HL-60/S4 (cell line): ENCODE measurements around the gene VCAN.

Experiments
- in situ Hi-C: fragments of 300-500 bp; cut with MboI; formaldehyde crosslinking; loops from 2 replicates; pipeline ENCODE4 v1.14.3; 2022; ENCODE audit warnings: low sequenced_read_pairs

The VCAN gene

DNA sequence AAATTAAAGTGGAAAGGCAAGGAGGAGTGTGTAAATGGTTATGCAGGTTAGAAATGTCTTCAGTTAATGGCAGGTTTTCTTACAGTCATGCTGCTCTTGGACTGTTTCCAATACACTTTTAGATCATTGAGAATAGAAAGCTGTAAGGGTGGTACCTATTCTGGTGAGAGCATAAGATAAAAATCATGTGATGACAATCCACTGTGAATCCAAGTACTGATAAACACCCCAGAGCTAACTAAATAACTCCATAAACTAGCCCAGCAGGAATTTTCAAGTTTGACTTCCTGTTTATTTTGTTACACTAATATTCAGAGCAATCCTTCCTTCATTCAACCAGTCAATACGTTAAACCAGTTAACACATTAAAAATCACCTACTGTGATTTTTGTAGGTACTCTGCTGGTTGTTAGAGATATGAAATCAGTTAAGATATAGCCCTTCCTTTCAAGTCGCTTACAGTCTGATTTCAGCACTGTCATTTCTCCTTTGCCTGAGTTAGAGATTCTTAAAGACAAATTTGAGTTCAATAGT, 22.6 kb downstream of the VCAN start:
- in situ Hi-C loops, result no loop called here

DNA sequence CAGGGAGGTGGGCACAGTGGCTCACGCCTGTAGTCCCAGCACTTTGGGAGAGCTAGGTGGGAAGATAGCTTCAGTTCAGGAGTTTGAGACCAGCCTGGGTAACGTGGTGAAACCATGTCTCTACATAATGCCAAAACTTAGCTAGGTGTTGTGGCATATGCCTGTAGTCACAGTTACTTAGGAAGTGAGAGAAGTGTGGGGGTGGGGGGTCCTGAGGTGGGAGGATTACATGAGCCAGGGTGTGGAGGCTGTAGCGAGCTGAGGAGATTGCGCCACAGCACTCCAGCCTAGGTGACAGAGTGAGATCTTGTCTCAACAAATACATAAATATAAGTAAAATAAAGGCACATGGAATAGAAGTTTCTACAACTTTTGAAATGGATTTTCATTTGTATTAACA, 23.1 kb downstream of the VCAN start:
- in situ Hi-C loops, result no loop called here

DNA sequence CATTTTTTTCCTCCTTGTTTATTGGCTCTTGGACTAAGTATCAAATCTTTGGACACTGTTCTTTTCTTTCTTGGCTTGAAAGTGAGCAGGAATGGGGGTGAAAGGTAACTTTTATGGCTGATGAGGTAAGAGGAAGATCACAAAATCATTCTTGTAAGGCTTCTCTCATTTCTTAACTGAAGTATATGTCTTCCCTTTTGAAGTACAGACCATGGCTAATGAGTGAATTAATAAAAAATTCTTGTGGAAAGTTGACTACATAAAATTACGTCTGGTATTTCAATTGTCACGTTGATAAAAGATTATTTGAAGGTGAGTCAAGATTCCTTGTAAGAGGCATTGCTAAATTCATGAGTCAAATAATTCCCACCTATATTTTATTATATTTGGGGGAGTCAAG, 25.1 kb downstream of the VCAN start:
- in situ Hi-C loops, result no loop called here

- in situ Hi-C loops, result no loop called here
Observed at GRCh38 chr5:83498585-83498984, 27.0 kb downstream of the VCAN start.

DNA sequence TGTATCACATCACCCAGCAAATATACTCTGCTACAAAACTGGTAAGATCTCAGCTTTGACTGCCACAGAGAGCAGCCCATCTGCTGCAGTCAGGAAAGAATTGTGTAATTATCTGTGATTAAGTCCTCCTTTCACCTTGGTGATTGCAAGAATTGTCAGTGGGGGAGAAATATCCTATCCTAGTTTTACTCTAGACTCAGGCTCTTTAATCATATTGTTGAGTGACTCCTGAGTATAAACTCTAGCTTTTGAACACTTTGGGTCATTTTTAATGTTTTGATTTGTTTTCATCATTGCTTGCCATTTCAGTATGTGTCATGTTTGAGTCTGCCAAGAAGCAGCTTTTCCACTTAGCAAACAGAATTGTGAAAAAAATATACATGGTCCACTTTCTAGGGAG, 32.1 kb downstream of the VCAN start:
- in situ Hi-C loops, result no loop called here

DNA sequence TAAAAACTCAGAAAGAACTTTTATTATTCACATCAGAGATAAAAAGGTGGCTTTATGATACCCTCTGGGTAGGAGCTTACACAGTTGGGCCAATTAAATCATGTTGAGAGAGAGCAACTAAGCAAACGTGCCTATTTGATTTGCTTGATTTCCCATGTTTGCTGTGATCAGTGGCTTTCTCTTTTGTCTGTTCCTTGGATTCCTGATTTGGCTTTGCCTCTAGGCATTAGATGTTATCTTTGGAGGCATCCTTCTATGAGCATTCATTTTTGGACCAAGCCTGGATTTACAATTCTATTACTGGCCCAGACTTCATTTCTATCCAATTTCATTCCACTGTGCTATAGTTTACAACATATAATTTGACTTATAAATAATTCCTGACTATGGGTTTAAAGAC, 35.9 kb downstream of the VCAN start:
- in situ Hi-C loops, result no loop called here

DNA sequence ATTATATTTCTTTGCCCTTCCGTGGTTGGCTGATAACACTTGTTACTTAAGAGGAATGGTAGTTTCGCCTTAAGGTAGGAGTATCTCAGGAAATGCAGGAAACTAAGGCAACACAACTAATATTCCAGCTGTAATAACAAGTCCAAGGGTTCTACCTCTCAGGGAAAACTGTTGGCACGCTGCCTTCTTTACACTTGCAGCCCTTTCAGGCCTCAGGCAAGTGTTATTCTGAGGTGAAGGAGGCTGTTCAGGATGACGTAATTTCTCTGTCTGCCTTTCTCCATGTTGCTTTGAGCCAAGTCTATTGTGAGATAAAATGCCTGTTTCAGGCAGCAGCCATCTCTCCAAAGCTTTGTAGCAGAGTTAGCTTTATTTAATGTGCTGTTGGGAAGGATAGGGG, 38.0 kb downstream of the VCAN start:
- in situ Hi-C loops, result no loop called here

GRCh38 chr5:83510260-83510659, 38.7 kb downstream of the VCAN start:
- in situ Hi-C loops, result no loop called here

DNA sequence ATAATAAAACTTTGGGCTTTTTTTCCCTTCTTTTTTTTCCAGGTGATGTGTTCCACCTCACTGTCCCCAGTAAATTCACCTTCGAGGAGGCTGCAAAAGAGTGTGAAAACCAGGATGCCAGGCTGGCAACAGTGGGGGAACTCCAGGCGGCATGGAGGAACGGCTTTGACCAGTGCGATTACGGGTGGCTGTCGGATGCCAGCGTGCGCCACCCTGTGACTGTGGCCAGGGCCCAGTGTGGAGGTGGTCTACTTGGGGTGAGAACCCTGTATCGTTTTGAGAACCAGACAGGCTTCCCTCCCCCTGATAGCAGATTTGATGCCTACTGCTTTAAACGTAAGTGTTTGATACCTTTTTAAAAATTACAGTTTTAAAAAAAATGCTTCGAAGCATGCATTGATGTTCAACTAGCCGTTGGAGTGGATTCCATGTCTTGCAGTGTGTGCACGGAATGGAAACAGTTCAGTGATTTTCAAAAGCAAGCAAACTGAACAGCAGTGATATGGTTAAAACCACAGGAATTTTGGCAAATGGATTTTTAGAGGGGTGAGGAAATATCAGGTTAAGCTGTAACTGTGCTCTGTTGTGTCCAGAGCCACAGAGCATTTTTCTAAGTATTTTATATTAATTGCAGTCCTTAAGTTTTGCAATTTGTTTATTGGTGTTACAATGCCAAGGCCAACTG, 40.7 kb downstream of the VCAN start:
- in situ Hi-C loops, result no loop called here

DNA sequence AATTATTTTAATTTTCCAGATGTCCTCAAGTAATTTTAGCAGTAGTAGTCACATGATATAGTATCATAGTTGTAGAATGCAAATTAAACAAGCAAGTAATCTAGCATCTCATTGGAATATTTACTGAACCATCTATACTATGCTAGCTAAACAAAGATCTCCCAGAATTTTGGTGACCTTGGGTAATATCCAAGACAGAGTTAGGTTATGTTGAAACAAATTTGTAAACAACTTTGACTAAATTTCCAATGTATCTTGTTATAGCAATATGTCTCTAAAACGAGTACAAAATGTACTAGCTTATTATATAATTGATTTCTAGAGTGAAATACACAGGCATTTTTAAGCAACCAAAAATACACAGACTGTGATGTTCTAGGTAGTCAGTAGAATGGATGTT, 41.5 kb downstream of the VCAN start:
- in situ Hi-C loops, result no loop called here

GRCh38 chr5:83513491-83513890, 41.9 kb downstream of the VCAN start:
- in situ Hi-C loops, result no loop called here

DNA sequence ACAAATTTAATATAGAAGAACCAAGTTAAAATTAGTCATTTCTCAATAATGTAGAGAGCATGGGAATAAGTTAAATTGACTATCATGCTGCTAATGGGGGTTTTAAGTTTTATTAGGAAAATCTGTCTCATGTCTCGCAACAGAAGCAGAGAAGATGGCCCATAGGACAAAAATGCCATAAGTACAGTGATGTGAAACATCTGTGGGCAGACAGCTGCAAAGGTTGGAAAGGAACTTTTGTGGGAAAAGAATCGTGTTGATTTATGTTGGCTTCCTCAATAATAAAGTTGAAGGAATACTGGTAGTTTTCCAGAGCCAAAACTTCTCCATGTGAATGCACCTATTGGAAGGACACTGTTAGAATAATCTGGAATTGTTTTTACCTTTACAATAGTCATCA, 44.8 kb downstream of the VCAN start:
- in situ Hi-C loops, result no loop called here

DNA sequence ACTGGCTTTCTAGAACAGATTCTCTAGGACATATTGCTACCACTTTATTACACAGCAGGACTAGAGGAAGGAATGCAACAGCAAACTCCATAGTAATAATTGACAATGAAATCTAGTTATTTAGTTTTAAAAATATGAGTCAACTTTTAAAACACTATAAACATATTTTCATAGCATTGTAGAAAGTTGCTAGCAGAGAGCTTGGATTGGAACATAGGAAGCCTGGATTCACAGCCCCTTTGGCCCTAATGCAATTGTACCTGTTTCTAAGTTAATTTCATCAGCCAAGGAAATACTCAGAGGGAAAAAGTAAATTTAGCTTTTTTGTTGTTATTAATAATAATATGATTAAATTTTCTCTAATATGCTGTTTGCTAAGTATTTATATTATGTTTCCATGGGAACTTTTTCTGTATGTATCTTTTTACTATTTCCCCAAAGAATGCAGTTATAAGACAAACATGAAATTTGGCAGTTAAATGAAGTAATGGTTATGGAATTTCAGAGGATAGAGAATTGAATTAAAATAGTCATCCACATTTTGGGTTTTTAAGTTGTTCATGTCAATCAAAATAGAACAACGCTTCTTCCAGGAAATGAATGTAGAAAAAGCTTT, 45.6 kb downstream of the VCAN start:
- in situ Hi-C loops, result no loop called here

DNA sequence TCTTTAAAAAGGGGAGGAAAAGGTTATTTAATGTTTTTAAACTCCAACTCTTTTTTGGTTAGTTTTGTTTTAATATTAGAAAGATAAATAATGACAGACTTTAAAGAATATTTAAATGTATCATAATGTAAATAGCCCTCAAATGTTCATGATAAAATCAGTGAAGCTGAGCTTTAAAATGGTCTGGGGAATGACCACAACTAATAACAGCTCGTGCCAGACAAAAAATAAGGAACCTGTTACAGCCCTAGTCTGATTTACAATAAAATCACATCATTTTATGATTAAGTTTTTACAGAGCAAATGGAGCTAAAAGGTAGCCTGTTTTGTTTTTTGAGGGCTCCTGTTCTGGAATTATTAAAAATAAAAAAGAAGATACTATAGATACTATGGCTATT, 46.1 kb downstream of the VCAN start:
- in situ Hi-C loops, result no loop called here

DNA sequence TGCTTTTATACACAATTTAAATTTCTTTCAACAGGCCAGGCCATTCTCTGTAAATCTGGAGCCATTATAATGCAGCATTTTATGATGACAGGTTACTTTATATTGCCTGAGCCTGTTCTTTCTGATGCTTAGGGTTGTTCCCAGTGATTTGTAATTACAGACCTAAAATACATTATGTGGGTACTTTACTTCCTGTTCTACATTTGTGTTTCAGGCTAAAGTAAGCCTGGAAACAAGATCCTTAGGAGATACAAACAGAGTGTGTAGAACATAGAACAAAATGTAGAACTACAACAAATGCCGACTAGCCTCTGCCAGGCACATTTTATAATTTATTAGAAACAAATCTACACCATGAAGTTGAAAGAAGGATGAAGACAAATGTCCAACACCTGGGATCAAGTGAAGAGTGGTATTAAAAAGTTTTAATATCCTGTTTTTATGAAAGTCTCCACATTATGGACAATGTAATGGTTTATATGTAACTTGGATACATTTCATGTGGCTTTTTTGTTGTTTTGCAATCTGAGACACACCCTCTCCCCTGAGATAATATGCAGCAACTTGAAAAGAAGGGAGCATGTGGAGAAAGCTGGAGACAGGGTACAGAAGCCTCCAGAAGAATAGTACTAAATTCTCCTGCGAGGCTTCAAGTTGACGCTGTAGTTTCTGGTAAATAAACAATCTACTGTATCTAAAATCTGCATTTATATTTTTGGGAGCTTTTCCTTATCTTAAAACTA, 46.9 kb downstream of the VCAN start:
- in situ Hi-C loops, result no loop called here

- in situ Hi-C loops, result no loop called here
Observed at GRCh38 chr5:83522446-83522845, 50.9 kb downstream of the VCAN start.

DNA sequence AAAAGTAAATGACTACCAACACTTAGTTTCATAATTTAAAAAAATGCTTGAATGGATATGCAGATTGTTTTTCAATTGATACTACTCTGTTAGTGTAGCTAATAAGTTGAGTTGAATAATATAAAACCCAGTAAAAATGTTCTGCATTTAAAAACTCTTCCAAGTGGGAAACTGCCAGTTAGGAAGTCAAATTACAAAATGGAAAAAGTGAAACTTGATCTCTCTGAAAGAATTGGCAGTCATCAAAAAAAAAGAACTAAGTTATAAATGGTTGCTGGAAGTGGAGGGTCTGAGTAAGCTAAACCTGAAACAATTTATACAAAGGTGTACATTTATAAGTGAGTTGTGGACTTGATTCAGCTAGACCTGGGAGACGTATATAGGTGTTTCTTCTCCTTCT, 52.4 kb downstream of the VCAN start:
- in situ Hi-C loops, result no loop called here

DNA sequence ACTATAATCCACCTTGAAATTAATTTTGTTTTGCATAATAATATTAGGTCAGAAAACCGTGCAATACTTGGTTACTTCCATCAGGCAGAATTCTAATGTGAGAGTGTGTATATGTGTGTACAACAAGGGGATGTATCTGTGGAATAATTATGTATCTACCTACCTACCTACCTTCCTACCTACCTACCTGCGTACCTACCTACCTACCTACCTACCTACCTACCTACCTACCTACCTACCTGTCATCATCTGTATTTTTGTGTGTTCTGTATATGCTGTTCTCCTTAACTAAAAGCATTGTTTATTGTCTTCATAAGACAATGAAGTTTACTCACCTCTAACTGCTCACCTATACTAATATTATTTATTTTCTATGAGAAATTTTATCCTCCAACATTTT, 52.8 kb downstream of the VCAN start:
- in situ Hi-C loops, result no loop called here

DNA sequence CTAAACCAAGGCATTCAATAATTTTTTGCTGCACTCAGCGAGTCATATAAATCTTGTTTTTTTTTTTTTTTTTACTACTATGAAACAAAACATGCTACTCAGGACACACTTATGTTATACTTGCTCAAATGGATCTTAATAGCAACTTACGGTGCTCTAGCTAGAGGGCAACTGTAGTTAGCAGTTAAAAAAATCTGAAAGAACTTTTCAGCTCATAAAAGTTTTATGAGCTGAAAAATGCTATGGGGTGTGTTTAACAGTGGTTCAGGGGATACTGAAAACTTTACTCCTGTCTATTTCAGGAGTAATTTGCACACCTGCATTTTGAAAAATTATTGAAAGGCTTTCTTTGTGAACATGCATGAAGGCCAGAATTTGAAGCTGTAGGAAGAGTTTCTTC, 53.4 kb downstream of the VCAN start:
- in situ Hi-C loops, result no loop called here

DNA sequence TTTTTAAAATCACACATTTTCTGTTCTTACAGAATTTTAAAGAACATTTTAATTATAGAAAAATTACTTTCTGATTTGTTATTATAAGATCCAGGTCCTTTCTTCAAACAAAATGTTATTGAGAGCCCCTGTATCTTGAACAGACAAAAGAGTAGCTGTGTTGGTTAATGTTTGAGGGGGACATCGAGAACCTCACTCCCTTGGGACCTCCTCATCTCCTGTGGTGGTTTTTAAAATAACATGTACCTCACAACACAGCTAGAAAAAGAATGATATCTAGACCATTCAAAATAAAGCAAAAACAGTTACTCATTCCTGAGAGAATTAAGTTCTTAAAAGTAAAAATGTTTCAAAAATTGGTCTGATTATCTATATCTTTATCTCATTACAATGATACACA, 54.7 kb downstream of the VCAN start:
- in situ Hi-C loops, result no loop called here

- in situ Hi-C loops, result no loop called here
Observed at GRCh38 chr5:83527221-83527620, 55.7 kb downstream of the VCAN start.
